HG03521 (cell line): ENCODE results near the gene OR56A1.
A peak's percentile ranks its signal among the peaks of the same experiment; 100 is the strongest.
"Not testable (repeated sequence)": the region's sequence is repeated elsewhere in the genome, so short reads cannot be mapped to it uniquely, and the experiment has no call there.

Source experiments
- ATAC-seq: cut with Tn5 transposase; IDR thresholded peaks from one replicate; pipeline ENCODE4 v1.9.1; 2021; ENCODE audit warnings: mild to moderate bottlenecking, moderate library complexity; ENCODE audit not compliant: unreplicated experiment

Gene OR56A1, protein sequence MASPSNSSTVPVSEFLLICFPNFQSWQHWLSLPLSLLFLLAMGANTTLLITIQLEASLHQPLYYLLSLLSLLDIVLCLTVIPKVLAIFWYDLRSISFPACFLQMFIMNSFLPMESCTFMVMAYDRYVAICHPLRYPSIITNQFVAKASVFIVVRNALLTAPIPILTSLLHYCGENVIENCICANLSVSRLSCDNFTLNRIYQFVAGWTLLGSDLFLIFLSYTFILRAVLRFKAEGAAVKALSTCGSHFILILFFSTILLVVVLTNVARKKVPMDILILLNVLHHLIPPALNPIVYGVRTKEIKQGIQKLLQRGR

GRCh38 chr11:6030708-6031405, at the start of gene OR56A1:
Gene OR56A1, minus strand, starts transcription at chr11:6030758. Its CDS starts 3,066 bp downstream, at chr11:6027692.
- no peak for ATAC-seq

GRCh38 chr11:6079463-6079862, 48.9 kb upstream of the OR56A1 start:
- no peak for ATAC-seq

- no peak for ATAC-seq
Measured at GRCh38 chr11:6077723-6078122, 47.2 kb upstream of the OR56A1 start.

DNA sequence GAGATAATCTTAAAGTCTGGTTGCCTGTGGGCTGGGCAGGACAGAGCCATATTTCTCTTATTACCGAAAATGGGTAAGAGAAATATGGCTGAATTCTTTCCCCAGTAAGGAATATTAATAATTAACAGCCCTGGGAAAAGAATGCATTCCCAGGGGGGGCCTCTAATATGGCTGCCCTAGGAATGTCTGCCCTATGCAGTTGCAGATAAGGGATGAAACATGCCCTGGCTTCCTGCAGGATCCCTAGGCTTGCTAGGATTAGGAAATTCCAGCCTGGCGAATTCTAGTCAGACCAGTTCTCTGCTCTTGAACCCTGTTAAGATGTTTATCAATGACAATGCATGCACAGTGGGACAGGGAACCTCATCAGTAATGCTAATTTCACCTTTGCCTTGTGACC, 45.9 kb upstream of the OR56A1 start:
- ATAC-seq: not testable (repeated sequence)

DNA sequence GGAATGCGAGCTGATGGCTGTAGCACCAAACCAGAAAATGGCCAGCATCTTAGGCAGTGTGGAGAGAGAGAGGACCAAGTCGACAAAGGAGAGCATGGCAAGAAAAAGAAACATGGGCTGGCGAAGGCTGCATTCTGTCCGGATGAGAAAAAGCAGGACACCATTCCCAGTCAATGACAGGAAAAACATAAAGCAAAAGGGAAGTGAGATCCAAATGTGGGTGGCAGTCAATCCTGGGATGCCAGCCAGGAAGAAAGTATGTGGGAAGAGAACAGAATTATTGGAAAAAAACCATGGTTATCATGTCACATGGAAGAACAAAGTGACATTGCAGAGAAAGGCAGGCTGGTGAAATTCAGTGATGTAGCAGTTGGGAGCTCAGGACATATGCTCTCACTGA, 36.9 kb upstream of the OR56A1 start:
- ATAC-seq: no peak

- ATAC-seq: no peak
Measured at GRCh38 chr11:6062691-6063358, 32.3 kb upstream of the OR56A1 start.

GRCh38 chr11:6061475-6061874, 30.9 kb upstream of the OR56A1 start:
- ATAC-seq: no peak

DNA sequence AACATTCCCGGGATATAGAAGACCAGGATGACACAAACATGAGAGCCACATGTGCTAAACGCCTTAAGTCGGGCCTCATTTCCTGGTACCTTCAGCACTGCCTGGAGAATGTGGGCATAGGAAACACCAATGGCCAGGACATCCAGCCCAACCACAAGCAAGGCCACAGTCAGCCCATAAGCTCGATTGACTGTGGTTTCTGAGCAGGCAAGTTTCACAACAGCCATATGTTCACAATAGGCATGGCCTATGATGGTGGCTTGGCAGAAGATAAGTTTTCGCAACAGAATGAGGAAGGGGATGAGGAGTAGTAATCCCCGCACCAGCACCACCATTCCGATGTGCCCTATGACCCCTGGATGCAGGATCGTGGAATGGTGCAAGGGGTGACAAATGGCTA, 26.9 kb upstream of the OR56A1 start:
- no peak for ATAC-seq

- no peak for ATAC-seq
Measured at GRCh38 chr11:6055569-6055968, 25.0 kb upstream of the OR56A1 start.

GRCh38 chr11:6052374-6052773, 21.8 kb upstream of the OR56A1 start:
- no peak for ATAC-seq

GRCh38 chr11:6040874-6041273, 10.3 kb upstream of the OR56A1 start:
- ATAC-seq: no peak

DNA sequence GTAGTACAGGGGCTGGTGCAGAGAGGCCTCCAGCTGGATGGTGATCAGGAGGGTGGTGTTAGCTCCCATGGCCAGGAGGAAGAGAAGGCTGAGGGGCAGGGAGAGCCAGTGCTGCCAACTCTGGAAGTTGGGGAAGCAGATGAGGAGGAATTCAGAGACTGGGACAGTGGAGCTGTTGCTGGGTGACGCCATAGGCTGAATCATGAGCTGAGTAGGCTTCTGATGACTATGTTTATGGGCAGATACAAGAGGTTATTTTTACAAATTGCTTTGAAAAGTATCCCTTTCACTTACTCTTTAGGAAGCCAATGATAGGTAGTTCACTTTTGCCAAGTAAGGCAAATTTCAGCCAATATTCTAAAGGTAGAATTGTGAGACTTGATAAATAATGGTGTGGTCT, 3.1 kb downstream of the OR56A1 start:
- ATAC-seq: no peak

DNA sequence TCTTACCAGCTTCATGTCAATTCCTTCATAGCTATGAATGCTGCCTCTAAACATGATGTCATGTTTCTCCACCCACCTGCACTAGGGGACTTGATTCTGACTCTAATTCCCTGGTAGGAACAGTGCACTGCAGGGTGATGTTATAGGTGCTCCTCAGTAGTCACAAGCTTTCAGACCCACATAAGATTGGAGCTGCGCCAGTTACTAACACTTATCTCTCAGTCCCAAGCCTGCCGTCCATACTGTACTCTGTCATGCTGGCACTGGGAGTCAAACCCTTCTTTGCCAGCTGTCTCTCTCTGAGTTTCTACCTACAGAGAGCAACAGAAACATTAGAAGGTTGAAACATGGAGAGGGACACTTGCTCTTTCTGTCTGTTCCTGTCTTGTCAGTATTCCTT, 5.5 kb downstream of the OR56A1 start:
- no peak for ATAC-seq

GRCh38 chr11:6022956-6023355, 7.6 kb downstream of the OR56A1 start:
- ATAC-seq: peak; percentile 62

DNA sequence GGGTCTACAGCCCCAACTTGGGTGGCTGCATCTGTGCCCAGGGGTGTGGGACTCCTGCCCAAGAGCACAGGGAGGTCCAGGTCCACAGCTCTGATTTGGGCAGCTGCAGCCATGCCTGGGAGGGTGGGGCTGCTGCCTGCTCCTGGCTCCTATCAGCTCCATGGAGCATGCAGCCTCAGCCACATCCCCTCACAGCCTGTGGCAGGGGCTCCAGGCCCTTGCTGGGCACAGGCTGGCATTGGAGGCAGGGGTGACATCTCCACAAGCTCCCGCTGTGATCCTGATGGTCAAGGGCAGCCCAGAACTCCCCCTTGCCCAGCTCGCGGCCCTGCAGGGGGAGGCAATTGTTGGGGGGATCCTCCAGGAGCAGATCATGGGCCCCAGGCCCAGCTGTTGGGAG, 17.5 kb downstream of the OR56A1 start:
- ATAC-seq: no peak

DNA sequence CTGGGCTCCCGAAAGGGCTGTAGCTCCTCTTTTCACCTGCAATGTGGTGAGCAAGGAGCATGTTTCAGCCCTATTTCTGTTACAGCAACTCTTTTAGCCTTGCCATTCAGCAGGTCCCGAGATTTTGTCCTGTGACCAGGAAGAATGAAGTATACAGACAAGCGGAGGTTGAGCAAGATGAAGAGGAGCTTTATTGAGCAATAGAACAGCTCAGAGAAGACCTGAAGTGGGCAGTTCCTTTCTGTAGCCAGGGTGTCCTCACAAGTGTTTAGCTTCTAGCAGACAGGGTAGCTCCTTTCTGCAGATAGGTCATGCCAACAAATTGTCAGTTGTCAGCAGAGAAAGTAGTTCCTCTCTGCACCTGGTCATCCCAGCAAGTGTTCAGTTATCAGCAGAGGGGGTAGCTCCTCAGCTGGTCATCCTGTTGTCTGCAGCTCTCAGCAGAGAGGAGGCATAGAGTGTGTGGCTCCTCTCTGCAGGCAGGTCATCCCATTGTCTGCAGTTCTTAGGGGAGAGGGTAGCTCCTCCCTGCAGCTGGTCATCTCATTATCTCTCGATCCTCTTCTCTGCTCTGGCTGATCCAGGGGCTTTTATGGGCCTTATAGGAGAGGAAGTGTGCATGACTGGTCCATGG, 18.4 kb downstream of the OR56A1 start:
- ATAC-seq: no peak

- no peak for ATAC-seq
Measured at GRCh38 chr11:6006846-6007245, 23.7 kb downstream of the OR56A1 start, which contains the start of gene OR56A4. Gene OR56A4, minus strand, starts transcription at chr11:6006946. Its CDS starts 3,954 bp downstream, at chr11:6002992.

- no peak for ATAC-seq
Measured at GRCh38 chr11:6006395-6006794, 24.2 kb downstream of the OR56A1 start.

DNA sequence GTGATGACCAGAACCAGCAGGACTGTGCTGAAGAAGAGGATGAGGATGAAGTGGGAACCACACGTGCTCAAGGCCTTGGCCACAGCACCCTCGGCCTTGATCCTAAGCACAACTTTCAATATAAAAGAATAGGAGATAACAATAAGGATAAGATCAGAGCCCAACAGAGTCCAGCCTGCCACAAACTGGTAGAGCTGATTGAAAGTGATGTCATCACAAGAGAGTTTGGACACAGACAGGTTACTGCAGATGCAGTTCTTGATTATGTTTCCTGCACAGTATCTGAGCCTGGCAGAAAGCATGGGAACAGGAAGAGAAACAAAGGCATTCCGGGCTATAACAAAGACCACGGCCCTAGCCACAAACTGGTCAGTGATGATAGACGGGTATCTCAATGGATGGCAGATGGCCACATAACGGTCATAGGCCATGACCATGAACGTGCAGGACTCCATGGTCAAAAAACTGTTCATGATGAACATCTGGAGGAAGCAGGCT, 28.3 kb downstream of the OR56A1 start:
- ATAC-seq: no peak

DNA sequence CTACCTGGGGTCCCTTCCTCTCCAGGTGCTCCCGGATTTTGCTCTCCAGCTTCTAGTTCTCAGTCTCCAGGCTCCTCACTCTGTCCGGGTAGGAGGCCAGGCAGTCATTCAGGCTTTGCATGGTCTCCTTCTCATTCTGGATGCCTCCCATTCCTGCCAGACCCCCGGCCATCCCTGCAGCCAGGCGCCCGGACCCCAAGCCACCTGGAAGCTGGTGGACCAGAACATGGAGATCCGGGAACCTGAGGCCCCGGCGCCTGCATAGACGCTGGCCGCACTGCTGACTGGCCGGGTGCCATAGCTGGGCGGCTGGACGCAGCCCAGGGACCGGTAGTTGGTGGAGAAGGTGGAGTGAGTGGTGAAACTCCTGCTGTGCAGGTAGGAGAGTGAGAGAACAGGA, 35.8 kb downstream of the OR56A1 start:
- no peak for ATAC-seq

DNA sequence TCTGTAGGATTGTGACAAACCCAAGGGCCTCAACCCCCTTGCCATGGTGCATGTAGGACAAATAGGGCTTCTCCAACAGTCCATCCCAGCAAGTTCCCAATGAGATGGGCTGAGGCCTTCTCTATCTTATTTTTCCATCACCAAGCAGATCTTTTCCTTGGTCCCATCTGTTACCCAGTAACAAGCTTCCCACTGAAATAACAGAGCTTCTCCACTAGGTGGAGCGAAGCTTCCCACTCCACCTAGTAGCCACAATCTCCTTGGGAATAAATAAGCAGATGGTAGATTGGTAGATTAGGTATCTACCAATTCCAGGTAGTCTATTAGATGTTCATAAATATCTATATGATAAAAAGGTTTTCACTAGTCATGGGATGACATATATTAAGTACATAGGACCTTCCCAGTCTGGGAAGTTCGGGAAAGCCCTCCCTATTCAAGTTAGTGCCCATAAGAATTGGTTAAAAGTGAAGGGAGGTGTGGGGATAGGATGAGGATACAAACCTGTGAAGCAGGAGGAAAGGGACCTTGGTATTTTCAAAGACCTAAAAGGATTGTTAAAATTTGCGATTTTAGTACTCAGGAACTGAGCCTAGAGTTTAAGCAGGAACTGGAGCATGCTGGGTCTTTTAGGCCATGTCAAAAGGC, 37.8 kb downstream of the OR56A1 start:
- no peak for ATAC-seq
